GM12878 (cell line): ENCODE data around the gene TKFC. TPM values are rescaled to one million over a fixed set of nuclear protein-coding genes. Genes with fewer than 3 reads are reported as not detected.

Source experiments
- ATAC-seq: fragments of 200-7000 bp; cut with Tn5 transposase; 3 replicates; pipeline ENCODE4 v1.9.1; 2020; ENCODE audit warnings: mild to moderate bottlenecking, moderate library complexity
- BruUV-seq: library from RNA; stranded (reverse); fragments of 400-500 nt; replicated peaks from 2 replicates; lab custom pipeline; 2021; lab: Mats Ljungman, UMichigan
- CTCF ChIA-PET: fragments of 300-600 bp; sonication (Branson Sonifier 250); formaldehyde crosslinking; extraction: SDS; loops from one replicate; lab custom pipeline; 2021; ENCODE audit warnings: inconsistent platforms; lab: Yijun Ruan, JAX
- POLR2A ChIA-PET: fragments of 350-600 bp; formaldehyde crosslinking; extraction: SDS; loops from one replicate; lab custom pipeline; 2021; ENCODE audit warnings: inconsistent platforms; lab: Charles Lee
- RAD21 ChIA-PET: fragments of 300-600 bp; sonication (Branson Sonifier 250); formaldehyde crosslinking; loops from one replicate; lab custom pipeline; 2023; ENCODE audit warnings: antibody characterized with exemption; ENCODE audit not compliant: unreplicated experiment; lab: Charles Lee
- SMC1A ChIA-PET: fragments of 300-600 bp; sonication (Branson Sonifier 250); formaldehyde crosslinking; loops from one replicate; lab custom pipeline; 2023; ENCODE audit not compliant: unreplicated experiment, uncharacterized antibody; lab: Charles Lee
- DNase-seq: peaks from one replicate; pipeline ENCODE4 v3.0.0-alpha.2; 2011; ENCODE audit warnings: low read depth, low spot score
- FAIRE-seq: peaks from 3 replicates; lab custom pipeline; 2011; peaks lifted over from hg19 to GRCh38; lab: Jason Lieb, UNC
- H2AFZ ChIP-seq: 2 replicates; pipeline ENCODE4 v1.6.0; 2011; ENCODE audit warnings: low read depth, low read length, control low read depth; ENCODE audit not compliant: control insufficient read depth
- H3K27ac ChIP-seq: 2 replicates; pipeline ENCODE4 v1.5.1; 2011; ENCODE audit warnings: control low read depth; ENCODE audit not compliant: control insufficient read depth, insufficient read depth
- H3K27me3 ChIP-seq, 2 experiments: replicated peaks in 1 of 2; 2 replicates each; pipeline versions ENCODE4 v1.6.0 to v1.6.1; 2011; ENCODE audit warnings: low read length in 1 of 2; ENCODE audit not compliant: control insufficient read depth in 2 of 2, insufficient read depth in 2 of 2
- H3K36me3 ChIP-seq, 2 experiments: 2 replicates each; pipeline ENCODE4 v1.5.1; 2011; ENCODE audit warnings: low read length in 1 of 2; ENCODE audit not compliant: control insufficient read depth in 2 of 2, insufficient read depth in 2 of 2
- H3K4me1 ChIP-seq: 2 replicates; pipeline ENCODE4 v1.6.1; 2011; ENCODE audit warnings: mild to moderate bottlenecking, low read length, moderate library complexity, mixed read lengths; ENCODE audit not compliant: control insufficient read depth, insufficient read depth
- H3K4me2 ChIP-seq: 2 replicates; pipeline ENCODE4 v1.6.0; 2011; ENCODE audit warnings: control low read depth; ENCODE audit not compliant: control insufficient read depth, insufficient read depth
- H3K4me3 ChIP-seq: fragments of 200-600 bp; sonication (generic); 2 replicates; pipeline ENCODE4 v1.5.1; 2016
- H3K79me2 ChIP-seq: 2 replicates; pipeline ENCODE4 v1.6.0; 2011; ENCODE audit warnings: low read length; ENCODE audit not compliant: control insufficient read depth, insufficient read depth
- H3K9ac ChIP-seq: 2 replicates; pipeline ENCODE4 v1.8.0; 2011; ENCODE audit warnings: low read length, control low read depth, mixed read lengths; ENCODE audit not compliant: control insufficient read depth, insufficient read depth
- H3K9me3 ChIP-seq: replicated peaks from 3 replicates; pipeline ENCODE4 v1.5.1; 2011; ENCODE audit warnings: mild to moderate bottlenecking, low read length; ENCODE audit not compliant: control insufficient read depth, insufficient read depth
- H4K20me1 ChIP-seq: 2 replicates; pipeline ENCODE4 v1.6.0; 2011; ENCODE audit not compliant: control insufficient read depth, insufficient read depth
- BRCA1 ChIP-seq: IDR thresholded peaks from 2 replicates; pipeline ENCODE4 v1.6.1; 2011; ENCODE audit warnings: low read depth, low read length, improper control_type of control experiment
- CHD2 ChIP-seq: IDR thresholded peaks from 2 replicates; pipeline ENCODE4 v1.6.1; 2011; ENCODE audit warnings: low read depth, low read length, improper control_type of control experiment, borderline replicate concordance
- ESRRA ChIP-seq: IDR thresholded peaks from 2 replicates; pipeline ENCODE4 v1.6.1; 2012; ENCODE audit warnings: mild to moderate bottlenecking, low read length, improper control_type of control experiment
- FOXM1 ChIP-seq: IDR thresholded peaks from 2 replicates; pipeline ENCODE4 v1.6.1; 2012; ENCODE audit warnings: low read depth, mild to moderate bottlenecking, inconsistent platforms, low read length, moderate library complexity
- HDGF ChIP-seq: fragments of 450-650 bp; IDR thresholded peaks from 2 replicates; pipeline ENCODE4 v1.6.1; 2016; ENCODE audit warnings: antibody characterized with exemption
- IKZF1 ChIP-seq: fragments of 450-650 bp; conservative IDR thresholded peaks from 2 replicates; pipeline ENCODE4 v1.6.1; 2017; ENCODE audit warnings: antibody characterized with exemption, mild to moderate bottlenecking
- KLF5 ChIP-seq: fragments of 450-650 bp; IDR thresholded peaks from 2 replicates; pipeline ENCODE4 v1.6.1; 2014; ENCODE audit warnings: mild to moderate bottlenecking; ENCODE audit not compliant: partially characterized antibody
- MTA3 ChIP-seq: IDR thresholded peaks from 2 replicates; pipeline ENCODE4 v1.6.1; 2012; ENCODE audit warnings: low read length, inconsistent platforms, borderline replicate concordance
- NR2C2 ChIP-seq: IDR thresholded peaks from 2 replicates; pipeline ENCODE4 v1.6.1; 2011; ENCODE audit warnings: borderline replicate concordance, low read depth; ENCODE audit not compliant: control insufficient read depth, insufficient read length
- NR2F1 ChIP-seq: fragments of 450-650 bp; conservative IDR thresholded peaks from 2 replicates; pipeline ENCODE4 v1.6.1; 2017; ENCODE audit warnings: mild to moderate bottlenecking
- TAF1 ChIP-seq: IDR thresholded peaks from 2 replicates; pipeline ENCODE4 v1.6.1; 2011; ENCODE audit warnings: mild to moderate bottlenecking, low read depth, low read length, borderline replicate concordance
- TBL1XR1 ChIP-seq: IDR thresholded peaks from 2 replicates; pipeline ENCODE4 v1.6.1; 2012; ENCODE audit warnings: low read depth, low read length, improper control_type of control experiment
- ZNF217 ChIP-seq: fragments of 450-650 bp; IDR thresholded peaks from 2 replicates; pipeline ENCODE4 v1.6.1; 2017; ENCODE audit warnings: antibody characterized with exemption, mild to moderate bottlenecking
- ZNF687 ChIP-seq: fragments of 450-650 bp; IDR thresholded peaks from 2 replicates; pipeline ENCODE4 v1.6.1; 2017; ENCODE audit warnings: mild to moderate bottlenecking, moderate library complexity
- WGBS: methylation state at CpG from one replicate; pipeline ENCODE4 v1.1.6; 2016; ENCODE audit warnings: low lambda C conversion rate; ENCODE audit not compliant: insufficient replicate concordance, insufficient coverage; ENCODE audit errors: missing lambda C conversion rate; 5-methylcytosine and 5-hydroxymethylcytosine counted together
- in situ Hi-C: fragments of 300-500 bp; cut with MboI; formaldehyde crosslinking; loops from 9 replicates; pipeline ENCODE4 v1.14.3; 2018; ENCODE audit warnings: mixed read lengths
- intact Hi-C: fragments of 100-400 bp; cut with micrococcal nuclease; formaldehyde crosslinking; loops from one replicate; pipeline ENCODE4 v1.14.2; 2022; ENCODE audit not compliant: unreplicated experiment
- polyA plus RNA-seq, 11 experiments: library from polyadenylated mRNA; depleted of rRNA in 4 of 11; unstranded in 6 of 11; stranded (reverse) in 5 of 11; fragments of >200 nt; fragmentation: Nextera tagmentation in 4 of 11; fragmentation: Illumina TruSeq in 1 of 11; extraction: Ambion mirVana in 4 of 11; extraction: Trizol in 1 of 11; gene quantifications; 1 replicate in 1 of 11; 2 replicates in 10 of 11; pipeline versions ENCODE4 v1.2.1 to v1.2.3, GENCODE V29; 2011 to 2016; ENCODE audit warnings: inconsistent platforms in 2 of 11, missing spikeins in 2 of 11, low read depth in 1 of 11
- total RNA-seq, 4 experiments: library from RNA; depleted of rRNA in 3 of 4; stranded (reverse); fragments of >200 nt in 3 of 4; fragmentation: Illumina TruSeq in 1 of 4; extraction: Trizol in 1 of 4; gene quantifications; 2 replicates each; pipeline versions ENCODE4 v1.2.1 to v1.2.3, GENCODE V29; 2013 to 2021
- TF ChIP-seq, protein P1 (sequence below): fragments of 450-650 bp; conservative IDR thresholded peaks from 2 replicates; pipeline ENCODE4 v1.6.1; 2017; ENCODE audit warnings: mild to moderate bottlenecking, moderate library complexity
- TF ChIP-seq, protein P2 (sequence below): IDR thresholded peaks from 2 replicates; pipeline ENCODE4 v1.6.1; 2012; ENCODE audit warnings: low read depth, low read length, improper control_type of control experiment

The TKFC gene
- total and polyA plus RNA-seq, 10 of the 15 experiments (the other 5 are each of a cell fraction or from before 2014, with no cell fraction given) = 2.4 to 113 (median 59.0) TPM

- WGBS = 18% methylated on average over 19 of the region's 19 CpGs
- ChIA-PET RAD21 (interaction anchor here (0.6 to 6.5 kb wide), 7 partner anchors 25 to 96 kb away, joined by 3 to 424 read pairs (median 6); partner anchors contain the start of genes CPSF7, CYB561A3, SDHAF2 and TMEM138), CTCF (interaction anchor here (0.8 to 10.2 kb wide), 12 partner anchors 8 to 293 kb away, joined by 3 to 729 read pairs (median 8); partner anchors contain the start of genes CYB561A3, TMEM138 and TMEM216), SMC1A (interaction anchor here (0.7 to 8.1 kb wide), 14 partner anchors 24 to 502 kb away, joined by 3 to 414 read pairs (median 5); partner anchors contain the start of genes CPSF7, CYB561A3, SDHAF2 and TMEM138), POLR2A (interaction anchor here (0.6 to 5.9 kb wide), 10 partner anchors 23 to 380 kb away, joined by 3 to 86 read pairs (median 9); partner anchors contain the start of genes CPSF7, CYB561A3, SDHAF2 and TMEM138)
- Histone ChIP-seq H3K4me3 (peak overlapping the region; percentile 90), H3K36me3 (peaks cover 2 to 7% of the 10 kb centered on the region in 2 experiments; a peak in 3 of 4 replicates), H4K20me1 (no peaks in the 10 kb centered on the region; the same call in 1 of the 2 replicates), H3K9ac (peak overlapping the region; percentile 99), H3K79me2 (peaks cover 54% of the 10 kb centered on the region), H3K9me3 (no peaks in the 10 kb centered on the region), H3K4me1 (peaks cover 20% of the 10 kb centered on the region), H3K4me2 (peak overlapping the region; percentile 77), H2AFZ (peak overlapping the region; percentile 83), H3K27ac (peak overlapping the region; percentile 92), H3K27me3 (no peaks in the 10 kb centered on the region)
- ATAC-seq (peak; percentile 9), DNase-seq (no peak), FAIRE-seq (peak; percentile 75)
- BruUV-seq = TSS peak; percentile 92
- intact Hi-C loops = loop anchor here (1.0 to 10.0 kb wide), 3 partner anchors 29 to 104 kb away; partner anchors contain the start of gene TMEM138
- in situ Hi-C loops = no loop called here
- TF ChIP-seq, protein P1, sequence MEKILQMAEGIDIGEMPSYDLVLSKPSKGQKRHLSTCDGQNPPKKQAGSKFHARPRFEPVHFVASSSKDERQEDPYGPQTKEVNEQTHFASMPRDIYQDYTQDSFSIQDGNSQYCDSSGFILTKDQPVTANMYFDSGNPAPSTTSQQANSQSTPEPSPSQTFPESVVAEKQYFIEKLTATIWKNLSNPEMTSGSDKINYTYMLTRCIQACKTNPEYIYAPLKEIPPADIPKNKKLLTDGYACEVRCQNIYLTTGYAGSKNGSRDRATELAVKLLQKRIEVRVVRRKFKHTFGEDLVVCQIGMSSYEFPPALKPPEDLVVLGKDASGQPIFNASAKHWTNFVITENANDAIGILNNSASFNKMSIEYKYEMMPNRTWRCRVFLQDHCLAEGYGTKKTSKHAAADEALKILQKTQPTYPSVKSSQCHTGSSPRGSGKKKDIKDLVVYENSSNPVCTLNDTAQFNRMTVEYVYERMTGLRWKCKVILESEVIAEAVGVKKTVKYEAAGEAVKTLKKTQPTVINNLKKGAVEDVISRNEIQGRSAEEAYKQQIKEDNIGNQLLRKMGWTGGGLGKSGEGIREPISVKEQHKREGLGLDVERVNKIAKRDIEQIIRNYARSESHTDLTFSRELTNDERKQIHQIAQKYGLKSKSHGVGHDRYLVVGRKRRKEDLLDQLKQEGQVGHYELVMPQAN = 0 out of 2 replicates have a peak, but pooled peaks have one; percentile 5
- TF ChIP-seq KLF5 (peak; percentile 2), NR2F1 (peak; percentile 3; the same call in 1 of the 2 replicates), NR2C2 (no peak), CHD2 (0 out of 2 replicates have a peak, but pooled peaks have one; percentile 6), FOXM1 (no peak), IKZF1 (no peak; the same call in 1 of the 2 replicates), TAF1 (no peak), TBL1XR1 (no peak), MTA3 (0 out of 2 replicates have a peak, but pooled peaks have one; percentile 28), ZNF687 (no peak), ZNF217 (no peak), HDGF (no peak), ESRRA (no peak), BRCA1 (no peak)
- TF ChIP-seq, protein P2, sequence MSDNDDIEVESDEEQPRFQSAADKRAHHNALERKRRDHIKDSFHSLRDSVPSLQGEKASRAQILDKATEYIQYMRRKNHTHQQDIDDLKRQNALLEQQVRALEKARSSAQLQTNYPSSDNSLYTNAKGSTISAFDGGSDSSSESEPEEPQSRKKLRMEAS = no peak
Observed at GRCh38 chr11:61333550-61334433, 764 bp downstream of the TKFC start.
